HCT116 (cell line): Measurements from ENCODE around the gene ZNF605. TPM values are rescaled to one million over a fixed set of nuclear protein-coding genes. Genes with fewer than 3 reads are reported as not detected.
A peak's percentile ranks its signal among the peaks of the same experiment; 100 is the strongest.

ENCODE experiments used
- ATAC-seq: fragments of 200-7000 bp; cut with Tn5 transposase; 2 replicates; pipeline ENCODE4 v1.9.1; 2020; ENCODE audit warnings: mild to moderate bottlenecking, moderate library complexity
- Bru-seq: library from RNA; stranded (reverse); fragments of 400-500 nt; gene quantifications from one replicate; lab custom pipeline; 2021; lab: Mats Ljungman, UMichigan
- BruChase-seq, 2 experiments: library from RNA; stranded (reverse); fragments of 400-500 nt; gene quantifications; one replicate each; lab custom pipeline; 2021; lab: Mats Ljungman, UMichigan
- BruUV-seq: library from RNA; stranded (reverse); fragments of 400-500 nt; replicated peaks from 2 replicates; lab custom pipeline; 2021; lab: Mats Ljungman, UMichigan
- CTCF ChIA-PET: fragments of 300-600 bp; sonication (Branson Sonifier 250); formaldehyde crosslinking; loops from one replicate; lab custom pipeline; 2021; ENCODE audit warnings: antibody characterized with exemption; lab: Charles Lee
- POLR2A ChIA-PET: fragments of 300-600, 350-600 bp; sonication (Branson Sonifier 250); formaldehyde crosslinking; loops from one replicate; lab custom pipeline; 2021; ENCODE audit warnings: antibody characterized with exemption; lab: Charles Lee
- RAD21 ChIA-PET, 2 experiments: fragments of 300-600 bp; sonication (Branson Sonifier 250); formaldehyde crosslinking; loops; one replicate each; lab custom pipeline; 2023; ENCODE audit warnings: low total read pairs in 2 of 2; ENCODE audit not compliant: uncharacterized antibody in 2 of 2, unreplicated experiment in 2 of 2, low non-redundant PET in 1 of 2; lab: Charles Lee
- DNase-seq: peaks from one replicate; pipeline ENCODE4 v3.0.0-alpha.2; 2010; ENCODE audit warnings: low read depth, low spot score
- H2AFZ ChIP-seq: fragments of 200-600 bp; shearing (Covaris generic), sonication (generic); 2 replicates; pipeline ENCODE4 v1.6.1; 2017; ENCODE audit warnings: low read depth, mixed run types, mixed read lengths, antibody characterized with exemption, low read length; ENCODE audit not compliant: poor library complexity, severe bottlenecking
- H3K27ac ChIP-seq: 2 replicates; pipeline ENCODE4 v1.5.1; 2012; ENCODE audit warnings: low read depth, low read length
- H3K27me3 ChIP-seq: fragments of 200-600 bp; sonication (generic); 2 replicates; pipeline ENCODE4 v1.6.1; 2016; ENCODE audit warnings: mixed run types, low read length, mixed read lengths; ENCODE audit not compliant: insufficient read depth
- H3K36me3 ChIP-seq, 2 experiments: fragments of 200-500 bp in 1 of 2; fragments of 200-600 bp in 1 of 2; sonication (Bioruptor generic) in 1 of 2; sonication (generic) in 1 of 2; 2 replicates each; pipeline versions ENCODE4 v1.5.1 to v1.6.1; 2014 to 2016; ENCODE audit warnings: low read length in 2 of 2, inconsistent platforms in 1 of 2, mixed read lengths in 1 of 2, mixed run types in 1 of 2; ENCODE audit not compliant: insufficient read depth in 2 of 2, control insufficient read depth in 1 of 2
- H3K4me1 ChIP-seq, 2 experiments: fragments of 200-600 bp in 1 of 2; sonication (generic) in 1 of 2; 2 replicates each; pipeline versions ENCODE4 v1.5.1 to v1.6.1; 2012 to 2017; ENCODE audit warnings: low read length in 2 of 2, inconsistent platforms in 1 of 2, mild to moderate bottlenecking in 1 of 2, mixed read lengths in 1 of 2, mixed run types in 1 of 2, moderate library complexity in 1 of 2; ENCODE audit not compliant: insufficient read depth in 2 of 2, control insufficient read depth in 1 of 2
- H3K4me2 ChIP-seq: fragments of 200-600 bp; sonication (generic); 2 replicates; pipeline ENCODE4 v1.6.1; 2017; ENCODE audit warnings: mixed run types, low read length, mixed read lengths
- H3K4me3 ChIP-seq, 2 experiments: fragments of 200-600 bp in 1 of 2; sonication (generic) in 1 of 2; replicated peaks in 1 of 2; 2 replicates each; pipeline ENCODE4 v1.5.1; 2011 to 2016; ENCODE audit warnings: low read length in 2 of 2, control low read depth in 1 of 2, low read depth in 1 of 2, mild to moderate bottlenecking in 1 of 2, mixed read lengths in 1 of 2, mixed run types in 1 of 2
- H3K79me2 ChIP-seq: fragments of 200-600 bp; sonication (generic); 2 replicates; pipeline ENCODE4 v1.6.1; 2017; ENCODE audit warnings: mild to moderate bottlenecking, mixed run types, low read length, moderate library complexity, mixed read lengths; ENCODE audit not compliant: insufficient read depth
- H3K9ac ChIP-seq: fragments of 200-600 bp; sonication (generic); 2 replicates; pipeline ENCODE4 v1.6.1; 2016; ENCODE audit warnings: low read length, mixed read lengths
- H3K9me2 ChIP-seq: fragments of 200-600 bp; sonication (generic), shearing (Covaris generic); 2 replicates; pipeline ENCODE4 v1.6.1; 2017; ENCODE audit warnings: mixed run types, mild to moderate bottlenecking, moderate library complexity; ENCODE audit not compliant: insufficient read depth
- H3K9me3 ChIP-seq, 2 experiments: fragments of 200-500 bp in 1 of 2; fragments of 200-600 bp in 1 of 2; sonication (Bioruptor generic) in 1 of 2; sonication (generic) in 1 of 2; 2 replicates each; pipeline ENCODE4 v1.6.1; 2014 to 2017; ENCODE audit warnings: low read length in 2 of 2, mixed read lengths in 2 of 2, inconsistent platforms in 1 of 2, low read depth in 1 of 2, mild to moderate bottlenecking in 1 of 2, mixed run types in 1 of 2, moderate library complexity in 1 of 2; ENCODE audit not compliant: control insufficient read depth in 1 of 2, insufficient read depth in 1 of 2
- H4K20me1 ChIP-seq: fragments of 200-600 bp; sonication (generic), shearing (Covaris generic); 2 replicates; pipeline ENCODE4 v1.6.1; 2017; ENCODE audit warnings: mixed run types, mild to moderate bottlenecking, moderate library complexity; ENCODE audit not compliant: insufficient read depth
- CEBPB ChIP-seq: IDR thresholded peaks from 2 replicates; pipeline ENCODE4 v1.6.1; 2012; ENCODE audit warnings: low read depth
- FOSL1 ChIP-seq: IDR thresholded peaks from 2 replicates; pipeline ENCODE4 v1.6.1; 2012; ENCODE audit warnings: low read depth
- SIN3A ChIP-seq: IDR thresholded peaks from 2 replicates; pipeline ENCODE4 v1.6.1; 2012; ENCODE audit warnings: low read depth
- TCF7L2 ChIP-seq: IDR thresholded peaks from 2 replicates; pipeline ENCODE4 v1.7.0; 2011; ENCODE audit warnings: borderline replicate concordance, inconsistent platforms; ENCODE audit not compliant: insufficient read depth, insufficient read length; ENCODE audit errors: extremely low read depth
- ZNF274 ChIP-seq: fragments of 200-500 bp; sonication (Bioruptor generic); IDR thresholded peaks from 2 replicates; pipeline ENCODE4 v1.6.1; 2014; ENCODE audit warnings: mild to moderate bottlenecking, low read depth, low read length, inconsistent platforms
- intact Hi-C: fragments of 100-400 bp; cut with micrococcal nuclease; formaldehyde crosslinking; loops from 2 replicates; pipeline ENCODE4 v1.10.0; 2022
- long read RNA-seq: library from polyadenylated mRNA; unstranded; transcript quantifications from one replicate; pipeline ENCODE4 v2.0.0, GENCODE V29; 2021; ENCODE audit not compliant: unreplicated experiment
- polyA plus RNA-seq: library from polyadenylated mRNA; unstranded; fragments of >200 nt; gene quantifications from 2 replicates; pipeline ENCODE4 v1.2.1, GENCODE V29; 2012; ENCODE audit warnings: missing spikeins
- total RNA-seq: library from RNA; stranded (reverse); gene quantifications from one replicate; pipeline ENCODE4 v1.2.1, GENCODE V29; 2021; ENCODE audit not compliant: unreplicated experiment
- TF ChIP-seq, protein P1 (sequence below), 3 experiments: fragments of 200-600 bp in 1 of 3; sonication (generic) in 1 of 3; IDR thresholded peaks in 2 of 3; conservative IDR thresholded peaks in 1 of 3; 2 replicates each; pipeline ENCODE4 v1.5.1; 2012 to 2017; ENCODE audit warnings: low read depth in 2 of 3, low read length in 2 of 3, antibody characterized with exemption in 1 of 3, borderline replicate concordance in 1 of 3, control low read depth in 1 of 3, mild to moderate bottlenecking in 1 of 3, mixed read lengths in 1 of 3, mixed run types in 1 of 3, moderate library complexity in 1 of 3; ENCODE audit not compliant: insufficient read depth in 1 of 3

Gene ZNF605
- total RNA-seq (0.02 TPM), Bru-seq, nascent RNA (percentile 8 among the genes with signal in this experiment), BruChase-seq, experiment 1, labeled RNA remaining after a 6-hour chase (percentile 10 among the genes with signal in this experiment), BruChase-seq, experiment 2, labeled RNA remaining after a 2-hour chase (percentile 6 among the genes with signal in this experiment)
- polyA plus RNA-seq = not detected in 2 replicates
- long read RNA-seq = 0 reads

DNA sequence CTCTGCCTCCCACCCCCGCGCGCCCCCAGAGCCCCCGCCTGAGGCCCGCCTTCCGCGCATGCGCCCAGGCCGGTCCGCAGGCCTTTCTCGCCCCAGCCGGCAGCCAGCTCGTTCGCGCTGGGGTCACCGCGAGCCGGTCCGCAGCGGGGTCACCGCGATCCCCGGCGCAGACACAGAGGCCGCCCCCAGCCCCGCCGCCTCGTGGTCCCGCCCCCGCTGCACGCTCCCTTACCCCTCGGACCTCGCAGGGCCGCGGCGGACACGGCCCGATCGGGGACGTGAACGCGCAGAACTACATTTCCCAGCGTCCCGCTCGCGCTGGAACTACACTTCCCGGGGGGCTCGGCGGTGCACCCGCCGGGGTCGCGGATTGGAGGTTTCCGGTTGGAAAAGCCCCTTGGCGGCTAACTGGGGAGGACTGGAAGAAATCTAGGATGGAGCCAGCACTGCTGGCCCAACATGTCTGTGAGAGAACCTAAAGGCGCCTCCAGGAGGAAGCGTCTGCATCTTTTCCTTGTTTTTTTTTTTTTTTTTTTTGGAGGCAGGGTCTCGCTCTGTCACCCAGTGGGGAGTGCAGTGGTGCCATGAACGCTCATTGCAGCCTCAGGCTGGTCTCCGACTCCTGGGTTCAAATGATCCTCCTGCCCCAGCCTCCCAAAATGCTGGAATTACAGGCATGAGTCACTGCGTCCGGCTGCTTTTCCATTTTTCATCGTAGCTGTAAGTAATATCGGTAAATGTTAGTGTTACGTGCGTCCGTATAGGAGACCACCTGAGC is at the start of gene ZNF605:
ZNF605 (minus strand) TSS at position 296 of the 778 bp plus-strand sequence. CDS start 10,671 bp downstream, outside the sequence.
- intact Hi-C loops = no loop called here
- Histone ChIP-seq H3K4me1 (no peaks in the 10 kb centered on the region), H3K79me2 (no peaks in the 10 kb centered on the region), H4K20me1 (no peaks in the 10 kb centered on the region), H3K4me2 (no peak within 1 kb of the TSS), H3K9me3 (peaks cover 4 to 12% of the 10 kb centered on the region in 2 experiments; a peak in 2 of 4 replicates), H3K36me3 (no peaks in the 10 kb centered on the region), H3K9ac (no peak within 1 kb of the TSS), H3K27ac (no peak within 1 kb of the TSS), H2AFZ (no peak within 1 kb of the TSS), H3K4me3 (no peak within 1 kb of the TSS), H3K27me3 (no peaks in the 10 kb centered on the region), H3K9me2 (no peaks in the 10 kb centered on the region)
- no peak for ATAC-seq
- TF ChIP-seq ZNF274 = no peak
- no peak for TF ChIP-seq TCF7L2
- TF ChIP-seq SIN3A = no peak
- TF ChIP-seq, protein P1, sequence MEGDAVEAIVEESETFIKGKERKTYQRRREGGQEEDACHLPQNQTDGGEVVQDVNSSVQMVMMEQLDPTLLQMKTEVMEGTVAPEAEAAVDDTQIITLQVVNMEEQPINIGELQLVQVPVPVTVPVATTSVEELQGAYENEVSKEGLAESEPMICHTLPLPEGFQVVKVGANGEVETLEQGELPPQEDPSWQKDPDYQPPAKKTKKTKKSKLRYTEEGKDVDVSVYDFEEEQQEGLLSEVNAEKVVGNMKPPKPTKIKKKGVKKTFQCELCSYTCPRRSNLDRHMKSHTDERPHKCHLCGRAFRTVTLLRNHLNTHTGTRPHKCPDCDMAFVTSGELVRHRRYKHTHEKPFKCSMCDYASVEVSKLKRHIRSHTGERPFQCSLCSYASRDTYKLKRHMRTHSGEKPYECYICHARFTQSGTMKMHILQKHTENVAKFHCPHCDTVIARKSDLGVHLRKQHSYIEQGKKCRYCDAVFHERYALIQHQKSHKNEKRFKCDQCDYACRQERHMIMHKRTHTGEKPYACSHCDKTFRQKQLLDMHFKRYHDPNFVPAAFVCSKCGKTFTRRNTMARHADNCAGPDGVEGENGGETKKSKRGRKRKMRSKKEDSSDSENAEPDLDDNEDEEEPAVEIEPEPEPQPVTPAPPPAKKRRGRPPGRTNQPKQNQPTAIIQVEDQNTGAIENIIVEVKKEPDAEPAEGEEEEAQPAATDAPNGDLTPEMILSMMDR (IDR thresholded peaks at IDR 0.05 in 2 of 3, conservative IDR thresholded peaks at IDR 0.05 in 1 of 3; ENCODE audit: borderline replicate concordance in 1 of 3, insufficient read depth in 1 of 3, low read depth in 2 of 3, low read length in 2 of 3) = no peak
- TF ChIP-seq CEBPB = no peak
- TF ChIP-seq FOSL1 = no peak
- DNase-seq = no peak
- POLR2A ChIA-PET = no interaction called here
- RAD21 ChIA-PET = no interaction called here
- no TSS peak for BruUV-seq
- CTCF ChIA-PET = no interaction called here
